Muscle of arm (tissue), 12 donors: ENCODE measurements around the gene ALDH1L1. TPM values are rescaled to one million over a fixed set of nuclear protein-coding genes. Genes with fewer than 3 reads are reported as not detected.

Experiments
- DNase-seq: peaks from one replicate; pipeline ENCODE4 v3.0.0-alpha.2; 2013
- polyA plus RNA-seq, 12 donors: library from polyadenylated mRNA; unstranded; fragments of 120-200 nt; gene quantifications; one replicate each; pipeline ENCODE4 v1.2.1, GENCODE V29; 2013; ENCODE audit not compliant: insufficient read length in 12 of 12

The ALDH1L1 gene
- polyA plus RNA-seq, 12 donors = 0.11 to 0.63 (median 0.33) TPM; not detected in 2

GRCh38 chr3:126119976-126120375, 60.4 kb downstream of the ALDH1L1 start:
- no peak for DNase-seq

DNA sequence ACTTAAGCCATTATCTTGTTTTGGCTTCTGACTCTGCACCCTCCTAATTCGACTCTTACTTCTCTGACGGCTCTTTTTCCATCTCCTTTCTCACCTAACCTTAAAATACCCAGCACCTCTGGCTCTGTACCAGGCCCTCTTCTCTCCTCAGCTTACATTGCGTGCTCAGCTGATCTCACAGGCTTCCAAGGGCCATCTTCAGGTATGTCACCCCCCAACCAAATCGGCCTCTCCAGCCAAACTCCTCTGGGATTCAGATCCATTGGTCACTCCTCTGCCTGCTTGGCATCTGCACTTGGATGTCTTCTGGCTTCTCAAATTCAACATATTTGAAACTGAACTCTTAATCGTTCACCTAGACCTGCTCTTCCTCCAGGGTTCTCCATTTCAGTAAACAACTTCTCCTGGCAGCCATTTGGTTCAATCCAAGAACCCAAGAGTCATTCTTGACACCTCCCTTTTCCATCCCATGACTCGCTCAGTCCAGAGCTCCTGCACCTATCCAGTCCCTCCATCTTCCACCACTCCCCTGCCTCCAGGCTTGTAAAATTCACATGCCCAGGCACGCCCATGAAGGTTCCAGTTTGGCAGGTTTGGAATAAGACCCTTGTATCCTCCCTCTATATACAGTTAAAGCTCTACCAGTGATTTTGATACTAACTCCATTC, 61.2 kb downstream of the ALDH1L1 start:
- DNase-seq = no peak

DNA sequence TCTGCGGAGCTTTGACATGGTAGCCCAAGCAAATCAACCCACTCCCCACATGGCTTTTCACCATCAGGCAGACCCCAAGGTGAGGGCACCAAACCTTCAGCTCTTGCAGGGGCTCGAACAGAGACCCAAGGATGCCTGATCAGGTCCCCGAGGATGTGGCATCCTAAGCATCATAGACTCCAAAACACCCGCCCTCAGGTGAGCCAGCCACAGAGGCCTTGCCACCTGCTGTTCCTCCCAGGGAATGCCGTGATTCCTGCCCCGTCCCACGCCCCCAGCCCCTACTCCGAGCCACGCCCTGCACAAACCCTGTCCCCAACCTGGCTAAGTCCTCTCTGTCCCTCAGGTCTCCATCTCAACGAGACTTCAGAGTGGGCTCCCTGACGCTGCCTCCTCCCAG, 61.8 kb downstream of the ALDH1L1 start:
- DNase-seq = no peak

GRCh38 chr3:126117786-126118185, 62.6 kb downstream of the ALDH1L1 start:
- DNase-seq = no peak

- DNase-seq = no peak
Measured at GRCh38 chr3:126117212-126117611, 63.2 kb downstream of the ALDH1L1 start.

GRCh38 chr3:126116526-126116925, 63.9 kb downstream of the ALDH1L1 start:
- DNase-seq = no peak

GRCh38 chr3:126114443-126115386, 65.7 kb downstream of the ALDH1L1 start:
- no peak for DNase-seq

GRCh38 chr3:126113733-126114442, 66.5 kb downstream of the ALDH1L1 start:
- DNase-seq = no peak

DNA sequence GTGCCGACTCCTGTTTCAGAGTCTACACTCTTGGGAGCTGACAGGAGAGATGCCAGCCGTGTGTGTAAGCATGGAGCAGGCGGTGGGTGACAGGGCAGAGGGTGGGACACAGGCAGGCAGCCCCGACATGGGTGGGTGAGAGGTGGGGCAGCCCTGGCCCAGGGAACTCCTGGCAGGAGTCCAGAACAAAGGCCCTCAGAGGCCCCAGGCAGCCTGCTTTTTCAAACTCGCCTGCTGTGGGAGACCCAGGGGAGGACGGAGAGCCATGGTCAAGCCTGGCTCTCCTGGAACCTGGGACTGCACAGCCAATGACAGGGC, 67.2 kb downstream of the ALDH1L1 start:
- DNase-seq = no peak

DNA sequence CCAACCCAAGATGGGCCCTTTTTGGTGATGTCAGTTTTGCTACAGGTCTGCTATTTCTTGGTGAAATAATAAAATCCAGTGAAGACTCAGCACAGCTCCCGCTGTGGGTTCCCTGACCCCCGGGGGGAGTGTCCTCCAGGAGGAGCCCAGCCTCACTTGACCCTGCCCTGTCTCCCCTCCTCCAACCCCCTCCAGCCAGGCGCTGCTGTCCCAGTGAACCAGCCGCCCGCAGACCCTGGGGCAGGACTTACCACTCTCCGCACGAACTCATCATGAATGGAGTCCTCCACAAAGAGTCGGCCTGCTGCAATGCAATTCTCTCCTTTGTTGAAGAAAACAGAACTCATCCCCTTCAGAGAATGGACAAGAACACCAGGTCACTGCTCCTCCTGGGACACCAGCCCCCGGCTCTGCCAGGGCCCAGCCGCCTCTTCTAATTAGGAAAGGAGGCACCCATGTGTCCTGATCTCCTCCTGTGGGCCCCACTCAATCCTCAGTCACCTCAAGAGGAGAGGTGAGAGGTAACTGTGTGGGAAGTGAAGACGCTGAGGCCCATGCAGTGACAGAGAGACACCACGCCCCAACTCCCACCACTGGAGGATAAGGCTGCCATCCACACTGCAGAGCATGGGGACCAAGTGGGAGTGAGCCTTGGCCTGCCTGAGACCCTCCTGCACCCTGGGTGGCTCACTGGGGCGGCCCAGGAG, 67.7 kb downstream of the ALDH1L1 start:
- no peak for DNase-seq

DNA sequence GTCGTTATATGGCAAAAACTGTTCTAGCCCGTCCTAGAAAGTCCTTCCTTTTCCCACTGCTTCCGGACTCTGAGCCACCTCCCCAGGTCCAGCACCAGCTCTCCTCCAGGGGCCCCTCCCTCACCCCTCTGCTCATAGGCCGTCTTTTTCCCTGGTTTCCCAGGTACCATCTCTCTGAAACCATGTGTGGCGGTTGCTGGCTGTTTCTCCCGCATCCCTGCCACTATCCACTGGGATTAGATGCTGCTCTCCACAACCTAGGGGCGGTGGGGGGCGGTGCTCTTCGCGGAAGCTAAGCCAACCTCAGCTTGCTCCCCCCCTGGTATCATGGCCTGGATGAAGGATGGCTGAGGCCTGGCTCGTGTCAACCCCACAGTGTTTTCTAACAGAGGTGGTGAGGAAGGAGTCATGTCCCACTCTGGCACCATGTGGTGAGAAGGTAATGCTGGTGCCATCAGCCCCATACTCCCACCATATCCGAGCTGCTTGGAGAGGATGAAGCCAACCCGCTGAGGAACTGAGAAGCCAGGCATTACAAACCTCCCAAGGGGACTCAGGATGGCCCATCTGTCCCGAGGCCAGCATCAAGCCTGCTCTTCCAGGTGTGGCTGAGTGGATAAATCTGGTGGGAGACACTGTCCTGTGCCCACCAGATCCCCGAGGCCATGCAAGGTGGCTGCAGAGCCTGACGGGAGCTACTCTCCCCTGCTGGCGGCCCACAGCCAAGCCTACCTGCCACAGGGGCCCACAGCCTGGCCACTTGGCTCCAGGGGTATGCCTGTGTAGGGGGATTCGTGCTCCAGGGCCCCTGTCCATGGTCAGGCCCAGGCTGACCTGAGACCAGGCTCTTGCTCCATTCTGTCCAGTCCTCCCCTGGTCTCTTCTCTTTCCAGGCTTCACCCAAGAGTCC, 68.6 kb downstream of the ALDH1L1 start:
- DNase-seq = no peak

GRCh38 chr3:126111126-126111551, 69.2 kb downstream of the ALDH1L1 start:
- DNase-seq = no peak

DNA sequence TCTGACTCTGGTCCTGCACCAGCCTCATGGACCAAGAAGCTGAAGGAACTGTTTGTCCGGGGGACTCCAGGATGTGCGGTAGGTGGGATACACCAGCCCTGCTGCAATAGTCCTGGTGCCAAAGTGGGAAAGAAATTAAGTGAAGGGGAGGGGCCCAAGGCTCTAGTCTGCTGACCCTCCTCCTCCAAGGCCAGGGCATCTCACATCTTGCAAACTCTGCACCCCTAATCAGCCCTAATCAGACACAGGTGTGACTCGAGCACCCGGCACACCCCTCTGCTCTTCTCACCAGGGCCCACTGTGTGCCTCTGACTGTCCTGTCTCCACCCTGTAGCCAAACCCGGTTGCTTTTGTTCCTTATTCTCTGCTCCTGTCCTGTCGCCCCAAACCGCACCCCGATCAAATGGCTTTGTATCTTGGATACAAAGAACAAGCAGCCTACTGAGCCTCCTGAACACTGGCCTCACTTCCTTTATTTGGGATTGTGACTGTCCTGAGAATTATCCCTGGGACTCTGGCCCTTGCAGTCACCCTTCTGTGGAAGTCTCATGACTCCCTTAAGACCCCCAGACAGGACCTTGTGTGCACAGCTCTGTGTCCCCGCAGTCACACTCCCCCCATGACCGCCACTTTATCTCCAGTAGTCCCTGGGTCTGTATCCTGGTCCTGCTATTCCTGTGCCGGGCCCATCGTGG, 69.8 kb downstream of the ALDH1L1 start:
- DNase-seq = no peak

DNA sequence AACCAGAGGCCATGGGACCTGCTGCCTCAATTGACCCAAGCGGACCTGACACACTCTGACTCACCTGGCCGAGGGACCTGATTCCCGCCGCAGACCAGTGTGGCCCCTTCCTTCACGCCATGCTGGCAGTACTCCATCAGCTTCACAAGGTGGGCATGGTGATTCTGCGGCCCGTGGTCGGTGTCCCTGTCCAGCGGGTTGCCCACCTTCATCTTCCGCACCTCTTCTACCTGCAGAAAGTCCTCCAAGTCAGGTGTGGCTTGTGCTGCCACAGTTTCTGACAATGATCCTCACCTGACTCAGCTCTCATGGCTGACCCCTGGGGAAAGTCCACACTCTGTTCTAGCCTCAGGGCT, 70.5 kb downstream of the ALDH1L1 start:
- no peak for DNase-seq

DNA sequence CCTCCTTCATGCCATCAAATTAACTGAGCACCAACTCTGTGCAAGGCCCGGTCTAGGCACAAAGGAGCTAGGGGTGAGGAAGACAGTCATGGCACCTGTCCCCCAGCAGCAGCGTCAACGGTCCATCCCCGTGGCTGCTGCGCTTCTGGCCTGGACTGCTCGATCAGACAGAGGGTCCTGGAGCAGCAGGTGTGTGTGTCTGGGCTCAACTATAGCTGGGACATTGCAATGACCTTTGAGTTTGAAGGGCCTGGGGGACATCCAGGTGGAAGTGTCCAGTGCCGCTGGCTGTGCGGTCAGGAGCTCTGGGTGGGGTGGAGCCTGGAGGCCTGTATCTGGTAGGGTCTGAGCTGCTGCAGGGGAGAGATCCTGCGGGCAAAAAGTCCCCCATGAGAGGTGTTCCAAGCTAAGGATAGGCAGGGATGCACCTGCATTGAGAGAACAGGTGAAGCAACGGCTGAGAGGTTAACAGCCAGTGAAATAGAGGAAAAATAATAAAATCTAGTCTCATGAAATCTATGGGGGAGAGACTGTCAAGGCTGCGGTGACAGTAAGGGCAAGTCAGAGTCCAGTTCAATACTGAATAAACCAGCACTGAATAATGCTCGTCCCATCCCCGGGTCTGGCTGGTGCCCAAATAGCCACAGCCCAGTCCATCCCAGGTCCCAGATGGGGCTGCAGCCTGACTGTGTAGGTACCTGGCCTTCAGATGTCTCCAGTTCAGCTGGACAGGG, 71.1 kb downstream of the ALDH1L1 start:
- no peak for DNase-seq

DNA sequence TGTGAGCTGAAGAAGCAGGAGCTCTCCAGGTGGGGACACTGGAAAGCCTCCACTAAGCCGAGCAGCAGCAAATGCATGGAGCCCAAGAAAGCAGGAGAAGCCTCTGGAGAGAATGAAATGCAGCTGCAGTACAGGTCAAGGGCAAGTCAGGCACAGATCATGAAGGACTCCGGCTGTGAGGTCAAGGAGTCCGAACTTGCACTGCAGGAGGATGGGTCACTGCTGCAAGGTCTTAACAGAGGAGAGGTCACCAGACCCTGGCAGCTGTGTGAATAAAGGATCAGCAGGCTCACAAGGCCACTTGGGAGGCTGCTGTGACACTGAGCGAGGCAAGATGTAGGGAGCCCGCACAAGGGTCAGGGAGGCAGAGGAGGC, 71.7 kb downstream of the ALDH1L1 start:
- DNase-seq = no peak

DNA sequence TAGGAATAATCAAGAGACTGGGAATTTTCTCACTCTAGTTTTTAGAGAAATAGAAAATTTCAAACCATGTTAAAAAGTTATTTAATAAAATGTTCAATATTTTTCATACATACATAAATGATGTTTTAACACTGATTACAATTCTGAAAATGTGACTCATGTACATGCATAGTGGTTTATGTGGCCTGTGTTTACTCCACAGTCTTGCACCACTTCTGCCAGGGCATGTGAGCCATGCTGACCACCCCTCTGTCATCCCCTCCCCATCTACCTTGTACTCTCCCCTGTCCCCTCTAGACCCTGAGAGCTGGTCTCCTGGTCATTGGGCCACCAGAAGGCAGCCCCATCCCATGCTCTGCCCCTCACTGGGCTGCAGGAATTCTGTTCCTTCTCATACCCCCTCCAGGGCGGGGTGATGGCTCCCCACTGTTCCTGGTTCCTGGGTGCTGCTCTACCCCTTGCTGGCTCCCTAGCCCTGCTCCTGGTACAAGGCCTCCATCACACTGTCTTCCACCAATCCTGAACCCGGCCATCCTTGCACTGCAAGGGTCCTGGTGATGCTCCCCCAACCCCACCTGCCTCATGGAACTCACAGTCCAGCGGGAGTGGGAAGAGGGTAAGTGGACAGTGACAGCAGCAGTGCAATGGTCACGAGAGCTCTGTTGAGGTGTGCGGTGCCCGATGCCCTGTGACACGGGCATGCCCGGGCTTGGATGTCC, 72.3 kb downstream of the ALDH1L1 start:
- no peak for DNase-seq

DNA sequence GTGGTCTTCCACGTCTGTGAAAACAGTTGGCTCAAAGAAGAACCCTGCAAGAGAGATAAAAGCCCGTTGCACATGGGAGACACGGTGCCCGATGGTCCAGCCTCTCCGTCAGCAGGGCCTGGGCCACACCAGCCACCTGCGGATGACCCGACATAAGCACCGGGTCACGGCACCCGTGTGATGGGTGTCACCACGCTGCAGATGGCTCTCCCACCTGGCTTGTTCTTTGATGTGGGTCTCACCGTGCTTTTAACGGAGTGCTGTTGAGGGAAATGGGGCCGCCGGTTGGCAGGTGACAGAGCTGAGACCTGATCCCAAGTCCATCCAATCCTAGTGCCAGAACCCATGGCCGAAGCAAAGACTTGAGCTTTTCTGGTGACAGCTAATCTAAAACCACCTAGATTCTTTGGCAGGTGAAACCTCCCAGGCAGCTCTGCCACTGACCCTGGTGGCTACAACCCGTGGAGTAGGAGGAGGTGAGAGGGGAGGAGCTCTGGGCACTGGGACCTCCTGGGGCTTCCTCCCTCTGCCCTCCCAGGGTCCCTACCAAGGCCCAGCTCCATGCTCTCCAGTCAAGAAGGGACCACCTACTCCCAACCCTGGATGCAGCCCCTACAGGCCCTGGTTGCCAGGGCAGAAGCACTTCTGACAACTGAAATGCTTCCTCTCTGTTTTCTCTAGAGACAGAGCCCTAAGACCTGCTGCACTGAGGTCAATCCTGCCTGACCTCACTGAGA, 73.0 kb downstream of the ALDH1L1 start:
- DNase-seq = no peak
